NCI-H2196 treated with DMSO at 0.1 percent for 48 hours (cell line): ENCODE measurements around the gene CALHM3.

Experiments used
- DNase-seq: peaks from one replicate; lab custom pipeline; 2025; ENCODE audit not compliant: unreplicated experiment; lab: John Stamatoyannopoulos, UW

CALHM3 gene

GRCh38 chr10:103475437-103475836 is 3.6 kb downstream of the CALHM3 start:
- DNase-seq, result no peak

- DNase-seq, result no peak
Observed at GRCh38 chr10:103474077-103474476, 5.0 kb downstream of the CALHM3 start.

- no peak for DNase-seq
Observed at GRCh38 chr10:103473261-103473671, 5.8 kb downstream of the CALHM3 start.

- DNase-seq, result no peak
Observed at GRCh38 chr10:103472005-103472404, 7.0 kb downstream of the CALHM3 start.

- no peak for DNase-seq
Observed at GRCh38 chr10:103470761-103471653, 8.0 kb downstream of the CALHM3 start.

- DNase-seq, result no peak
Observed at GRCh38 chr10:103469201-103469600, 9.8 kb downstream of the CALHM3 start.

- no peak for DNase-seq
Observed at GRCh38 chr10:103467406-103467805, 11.6 kb downstream of the CALHM3 start.

- DNase-seq, result no peak
Observed at GRCh38 chr10:103466734-103467133, 12.3 kb downstream of the CALHM3 start.

- no peak for DNase-seq
Observed at GRCh38 chr10:103465411-103466179, 13.4 kb downstream of the CALHM3 start.

- no peak for DNase-seq
Observed at GRCh38 chr10:103463499-103463898, 15.5 kb downstream of the CALHM3 start.

- no peak for DNase-seq
Observed at GRCh38 chr10:103459615-103460014, 19.4 kb downstream of the CALHM3 start.

- DNase-seq, result peak; percentile 68
Observed at GRCh38 chr10:103458720-103459119, 20.3 kb downstream of the CALHM3 start, which contains the start of gene CALHM1. Gene CALHM1 (minus strand): TSS chr10:103458900. CDS start chr10:103458751, 149 bp downstream.

GRCh38 chr10:103457896-103458583 is 21.0 kb downstream of the CALHM3 start:
- DNase-seq, result no peak

GRCh38 chr10:103457176-103457712 is 21.8 kb downstream of the CALHM3 start:
- DNase-seq, result no peak

GRCh38 chr10:103456074-103456660 is 22.9 kb downstream of the CALHM3 start:
- no peak for DNase-seq

GRCh38 chr10:103455235-103455634 is 23.8 kb downstream of the CALHM3 start:
- no peak for DNase-seq

- no peak for DNase-seq
Observed at GRCh38 chr10:103454026-103454425, 25.0 kb downstream of the CALHM3 start.

GRCh38 chr10:103452506-103453230 is 26.4 kb downstream of the CALHM3 start:
- no peak for DNase-seq

GRCh38 chr10:103451831-103452505 is 27.1 kb downstream of the CALHM3 start, which contains the start of gene CALHM2:
Gene CALHM2 (minus strand): TSS chr10:103452370. CDS start chr10:103449941, 2,429 bp downstream.
- no peak for DNase-seq
